Neural cell (in vitro differentiated cells): ENCODE measurements around the gene STIM2.

Experiments
- EP300 ChIP-seq: fragments of 450-650 bp; conservative IDR thresholded peaks from 2 replicates; pipeline ENCODE4 v1.6.1; 2014; ENCODE audit warnings: antibody characterized with exemption, mild to moderate bottlenecking, moderate library complexity; ENCODE audit not compliant: poor library complexity, severe bottlenecking
- EZH2 ChIP-seq: fragments of 200-600, 300-800 bp; shearing (Covaris generic), sonication (generic); IDR thresholded peaks from 2 replicates; pipeline ENCODE4 v1.6.1; 2014; ENCODE audit warnings: antibody characterized with exemption, low read length, borderline replicate concordance, mild to moderate bottlenecking; ENCODE audit not compliant: insufficient read depth, poor library complexity, severe bottlenecking
- MXI1 ChIP-seq: fragments of 450-650 bp; conservative IDR thresholded peaks from 2 replicates; pipeline ENCODE4 v1.6.1; 2014; ENCODE audit warnings: antibody characterized with exemption, mild to moderate bottlenecking; ENCODE audit not compliant: poor library complexity, severe bottlenecking
- POLR2AphosphoS5 ChIP-seq: IDR thresholded peaks from 2 replicates; pipeline ENCODE4 v1.6.1; 2012
- TF ChIP-seq, protein P1 (sequence below): fragments of 450-650 bp; IDR thresholded peaks from 2 replicates; pipeline ENCODE4 v1.5.1; 2014; ENCODE audit warnings: antibody characterized with exemption, mild to moderate bottlenecking, moderate library complexity; ENCODE audit not compliant: poor library complexity, severe bottlenecking

DNA sequence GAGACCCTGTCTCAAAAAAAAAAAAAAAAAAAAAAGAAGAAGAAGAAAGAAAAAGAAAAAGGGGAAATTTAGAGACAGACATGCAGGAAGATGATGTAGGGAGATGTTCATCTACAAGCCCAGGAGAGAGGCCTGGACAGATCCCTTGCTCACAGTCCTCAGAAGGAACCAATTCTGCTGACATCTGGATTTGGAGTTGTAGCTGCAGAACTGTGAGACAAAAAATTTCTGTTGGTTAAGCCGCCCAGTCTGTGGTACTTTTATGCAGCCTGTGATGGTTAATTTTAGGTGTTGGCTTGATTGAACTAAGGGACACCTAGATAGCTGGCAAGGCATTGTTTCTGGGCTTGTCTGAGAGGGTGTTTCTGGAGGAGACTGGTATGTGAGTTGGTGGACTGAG is 10.1 kb upstream of the STIM2 start:
- TF ChIP-seq EP300 (no peak), MXI1 (no peak), POLR2AphosphoS5 (no peak), EZH2 (no peak)
- TF ChIP-seq, protein P1, sequence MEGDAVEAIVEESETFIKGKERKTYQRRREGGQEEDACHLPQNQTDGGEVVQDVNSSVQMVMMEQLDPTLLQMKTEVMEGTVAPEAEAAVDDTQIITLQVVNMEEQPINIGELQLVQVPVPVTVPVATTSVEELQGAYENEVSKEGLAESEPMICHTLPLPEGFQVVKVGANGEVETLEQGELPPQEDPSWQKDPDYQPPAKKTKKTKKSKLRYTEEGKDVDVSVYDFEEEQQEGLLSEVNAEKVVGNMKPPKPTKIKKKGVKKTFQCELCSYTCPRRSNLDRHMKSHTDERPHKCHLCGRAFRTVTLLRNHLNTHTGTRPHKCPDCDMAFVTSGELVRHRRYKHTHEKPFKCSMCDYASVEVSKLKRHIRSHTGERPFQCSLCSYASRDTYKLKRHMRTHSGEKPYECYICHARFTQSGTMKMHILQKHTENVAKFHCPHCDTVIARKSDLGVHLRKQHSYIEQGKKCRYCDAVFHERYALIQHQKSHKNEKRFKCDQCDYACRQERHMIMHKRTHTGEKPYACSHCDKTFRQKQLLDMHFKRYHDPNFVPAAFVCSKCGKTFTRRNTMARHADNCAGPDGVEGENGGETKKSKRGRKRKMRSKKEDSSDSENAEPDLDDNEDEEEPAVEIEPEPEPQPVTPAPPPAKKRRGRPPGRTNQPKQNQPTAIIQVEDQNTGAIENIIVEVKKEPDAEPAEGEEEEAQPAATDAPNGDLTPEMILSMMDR: no peak
